Measurements from ENCODE around the gene SDCCAG8. TPM values are rescaled to one million over a fixed set of nuclear protein-coding genes. Genes with fewer than 3 reads are reported as not detected.

Gene SDCCAG8
- total RNA-seq, 1 donor from 2014 or later: 24.5 TPM

DNA sequence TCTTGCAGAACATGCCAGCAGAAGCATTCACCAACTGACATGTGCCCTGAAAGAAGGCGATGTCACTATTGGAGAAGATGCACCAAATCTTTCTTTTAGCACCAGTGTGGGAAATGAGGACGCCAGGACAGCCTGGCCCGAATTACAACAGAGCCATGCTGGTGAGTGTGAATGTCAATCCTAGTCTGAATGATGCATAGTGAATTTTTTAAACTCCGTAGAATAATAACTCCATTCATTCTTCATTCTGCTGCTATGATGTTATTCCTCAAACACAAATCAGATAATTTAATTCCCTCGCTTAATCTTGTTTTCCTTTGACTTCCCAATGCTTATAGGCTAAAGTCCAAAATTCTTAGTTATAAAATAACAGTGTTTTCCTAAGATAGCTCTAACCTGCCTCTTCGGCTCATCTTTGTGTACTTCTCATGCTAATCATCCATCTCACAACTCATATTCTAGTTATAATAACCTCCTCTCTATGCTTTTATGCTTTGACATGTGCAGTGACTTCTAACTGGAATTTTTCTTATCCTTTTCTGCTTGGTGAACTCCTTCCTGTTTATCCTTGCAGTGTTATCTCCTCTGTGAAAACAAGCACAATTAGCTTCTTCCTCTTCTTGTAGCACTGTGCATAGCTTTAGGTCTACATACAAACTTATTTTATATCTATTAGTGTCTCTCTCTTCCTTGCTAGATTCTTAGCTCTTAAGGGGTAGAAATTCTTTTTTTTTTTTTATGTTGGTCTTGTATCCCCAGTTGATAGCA lies 14.4 kb downstream of the SDCCAG8 start:
- Histone ChIP-seq H3K4me3 (ENCODE audit: insufficient read depth, low read depth, low read length) (no peak overlapping the region), H3K36me3 (ENCODE audit: insufficient read depth, low read length) (peaks cover 9% of the 10 kb centered on the region), H3K4me2 (ENCODE audit: low read length) (peak overlapping the region; percentile 58), H3K79me2 (ENCODE audit: insufficient read depth, low read length) (peaks cover 48% of the 10 kb centered on the region), H3K4me1 (ENCODE audit: insufficient read depth, low read length) (peaks cover 58% of the 10 kb centered on the region), H2AFZ (ENCODE audit: low read depth, low read length) (no peak overlapping the region), H3K27me3 (ENCODE audit: insufficient read depth, low read length) (no peaks in the 10 kb centered on the region), H3K9me3 (ENCODE audit: insufficient read depth, low read depth, low read length) (no peaks in the 10 kb centered on the region), H3K27ac (ENCODE audit: low read depth, low read length) (peak overlapping the region; percentile 91), H4K20me1 (ENCODE audit: insufficient read depth, low read length) (no peaks in the 10 kb centered on the region), H3K9ac (ENCODE audit: low read length) (peak overlapping the region; percentile 76)
- no peaks in the 10 kb centered on the region for H3K27me3 Mint-ChIP-seq (ENCODE audit: low read depth, unreplicated experiment)
- H3K4me1 Mint-ChIP-seq (ENCODE audit: low read depth, unreplicated experiment): peaks cover 47% of the 10 kb centered on the region
- TF ChIP-seq, protein P1, sequence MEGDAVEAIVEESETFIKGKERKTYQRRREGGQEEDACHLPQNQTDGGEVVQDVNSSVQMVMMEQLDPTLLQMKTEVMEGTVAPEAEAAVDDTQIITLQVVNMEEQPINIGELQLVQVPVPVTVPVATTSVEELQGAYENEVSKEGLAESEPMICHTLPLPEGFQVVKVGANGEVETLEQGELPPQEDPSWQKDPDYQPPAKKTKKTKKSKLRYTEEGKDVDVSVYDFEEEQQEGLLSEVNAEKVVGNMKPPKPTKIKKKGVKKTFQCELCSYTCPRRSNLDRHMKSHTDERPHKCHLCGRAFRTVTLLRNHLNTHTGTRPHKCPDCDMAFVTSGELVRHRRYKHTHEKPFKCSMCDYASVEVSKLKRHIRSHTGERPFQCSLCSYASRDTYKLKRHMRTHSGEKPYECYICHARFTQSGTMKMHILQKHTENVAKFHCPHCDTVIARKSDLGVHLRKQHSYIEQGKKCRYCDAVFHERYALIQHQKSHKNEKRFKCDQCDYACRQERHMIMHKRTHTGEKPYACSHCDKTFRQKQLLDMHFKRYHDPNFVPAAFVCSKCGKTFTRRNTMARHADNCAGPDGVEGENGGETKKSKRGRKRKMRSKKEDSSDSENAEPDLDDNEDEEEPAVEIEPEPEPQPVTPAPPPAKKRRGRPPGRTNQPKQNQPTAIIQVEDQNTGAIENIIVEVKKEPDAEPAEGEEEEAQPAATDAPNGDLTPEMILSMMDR (IDR thresholded peaks at IDR 0.05; ENCODE audit: insufficient read depth, low read depth, low read length): no peak
- no peak for TF ChIP-seq EZH2 (IDR thresholded peaks at IDR 0.05; ENCODE audit: insufficient read depth, low read length)
- no peak for DNase-seq (ENCODE audit: low read depth)
- no peaks in the 10 kb centered on the region for H3K9me3 Mint-ChIP-seq (ENCODE audit: unreplicated experiment)
- no peak overlapping the region for H3K4me3 Mint-ChIP-seq (ENCODE audit: unreplicated experiment)
- FAIRE-seq: no peak
- peaks cover 12% of the 10 kb centered on the region for H3K36me3 Mint-ChIP-seq (ENCODE audit: low read depth, unreplicated experiment)
- H3K27ac Mint-ChIP-seq (ENCODE audit: unreplicated experiment): peak overlapping the region; percentile 80

DNA sequence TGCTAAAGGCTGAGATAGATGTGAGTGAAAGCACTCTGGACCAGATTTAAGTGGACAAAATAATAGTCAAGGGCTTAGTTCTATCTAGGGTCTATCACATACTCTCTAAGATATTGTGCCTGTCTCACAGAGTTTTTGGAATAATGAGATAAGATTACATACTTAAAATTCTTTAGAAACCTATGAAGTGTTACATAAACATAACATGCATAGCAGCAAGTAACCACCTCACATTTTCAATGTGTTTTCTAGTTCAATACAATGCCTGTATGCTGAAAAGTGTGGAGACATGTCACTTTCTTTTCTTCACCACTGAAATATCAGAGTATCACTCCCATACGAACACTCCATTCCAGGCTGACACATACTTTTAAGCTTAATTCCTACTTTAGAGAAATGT lies 16.2 kb downstream of the SDCCAG8 start:
- peaks cover 10% of the 10 kb centered on the region for H3K36me3 Mint-ChIP-seq (ENCODE audit: low read depth, unreplicated experiment)
- no peaks in the 10 kb centered on the region for H4K20me1 ChIP-seq (ENCODE audit: insufficient read depth, low read length)
- H3K4me3 Mint-ChIP-seq (ENCODE audit: unreplicated experiment): no peak overlapping the region
- no peaks in the 10 kb centered on the region for H3K9me3 ChIP-seq (ENCODE audit: insufficient read depth, low read depth, low read length)
- H3K79me2 ChIP-seq (ENCODE audit: insufficient read depth, low read length): peaks cover 33% of the 10 kb centered on the region
- peak overlapping the region; percentile 60 for H3K27ac ChIP-seq (ENCODE audit: low read depth, low read length)
- H3K27ac Mint-ChIP-seq (ENCODE audit: unreplicated experiment): no peak overlapping the region
- H3K9ac ChIP-seq (ENCODE audit: low read length): peak overlapping the region; percentile 39
- no peaks in the 10 kb centered on the region for H3K27me3 Mint-ChIP-seq (ENCODE audit: low read depth, unreplicated experiment)
- H3K4me1 Mint-ChIP-seq (ENCODE audit: low read depth, unreplicated experiment): peaks cover 43% of the 10 kb centered on the region
- peaks cover 19% of the 10 kb centered on the region for H3K36me3 ChIP-seq (ENCODE audit: insufficient read depth, low read length)
- no peak overlapping the region for H2AFZ ChIP-seq (ENCODE audit: low read depth, low read length)
- peak; percentile 65 for DNase-seq (ENCODE audit: low read depth)
- no peaks in the 10 kb centered on the region for H3K27me3 ChIP-seq (ENCODE audit: insufficient read depth, low read length)
- peaks cover 54% of the 10 kb centered on the region for H3K4me1 ChIP-seq (ENCODE audit: insufficient read depth, low read length)
- H3K4me3 ChIP-seq (ENCODE audit: insufficient read depth, low read depth, low read length): no peak overlapping the region
- H3K9me3 Mint-ChIP-seq (ENCODE audit: unreplicated experiment): peaks cover 2% of the 10 kb centered on the region
- H3K4me2 ChIP-seq (ENCODE audit: low read length): peak overlapping the region; percentile 59
- no peak for FAIRE-seq
- TF ChIP-seq, protein P1 (IDR thresholded peaks at IDR 0.05; ENCODE audit: insufficient read depth, low read depth, low read length): no peak
- TF ChIP-seq EZH2 (IDR thresholded peaks at IDR 0.05; ENCODE audit: insufficient read depth, low read length): no peak

DNA sequence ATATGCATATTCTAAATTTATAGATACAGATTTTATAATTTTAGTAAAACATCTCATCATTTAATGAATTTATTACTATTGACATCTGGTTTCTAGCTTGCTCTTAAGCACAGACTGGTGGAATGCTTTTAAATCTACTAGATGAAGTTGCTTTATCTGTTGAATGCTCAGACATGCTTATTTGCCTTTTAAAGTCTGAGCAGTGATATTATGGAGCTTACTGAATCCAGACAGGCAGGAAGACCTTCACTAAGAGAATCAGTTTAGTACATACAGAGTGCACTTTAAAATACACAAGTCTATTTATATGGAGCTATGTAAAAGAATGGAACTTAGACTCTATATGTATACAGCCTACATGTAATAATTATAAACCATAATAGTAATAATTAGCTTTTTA lies 16.6 kb downstream of the SDCCAG8 start:
- Mint-ChIP-seq H3K9me3 (ENCODE audit: unreplicated experiment) (peaks cover 2% of the 10 kb centered on the region), H3K4me3 (ENCODE audit: unreplicated experiment) (no peak overlapping the region), H3K27ac (ENCODE audit: unreplicated experiment) (no peak overlapping the region), H3K36me3 (ENCODE audit: low read depth, unreplicated experiment) (peaks cover 14% of the 10 kb centered on the region), H3K4me1 (ENCODE audit: low read depth, unreplicated experiment) (peaks cover 43% of the 10 kb centered on the region), H3K27me3 (ENCODE audit: low read depth, unreplicated experiment) (no peaks in the 10 kb centered on the region)
- FAIRE-seq (no peak), DNase-seq (ENCODE audit: low read depth) (no peak)
- TF ChIP-seq, protein P1 (IDR thresholded peaks at IDR 0.05; ENCODE audit: insufficient read depth, low read depth, low read length): no peak
- TF ChIP-seq EZH2 (IDR thresholded peaks at IDR 0.05; ENCODE audit: insufficient read depth, low read length): no peak
- peaks cover 52% of the 10 kb centered on the region for H3K4me1 ChIP-seq (ENCODE audit: insufficient read depth, low read length)
- H3K27me3 ChIP-seq (ENCODE audit: insufficient read depth, low read length): no peaks in the 10 kb centered on the region
- H4K20me1 ChIP-seq (ENCODE audit: insufficient read depth, low read length): no peaks in the 10 kb centered on the region
- H3K27ac ChIP-seq (ENCODE audit: low read depth, low read length): peak overlapping the region; percentile 59
- H3K4me3 ChIP-seq (ENCODE audit: insufficient read depth, low read depth, low read length): peak overlapping the region; percentile 19
- no peaks in the 10 kb centered on the region for H3K9me3 ChIP-seq (ENCODE audit: insufficient read depth, low read depth, low read length)
- H3K9ac ChIP-seq (ENCODE audit: low read length): peak overlapping the region; percentile 39
- H3K4me2 ChIP-seq (ENCODE audit: low read length): peak overlapping the region; percentile 59
- peaks cover 33% of the 10 kb centered on the region for H3K79me2 ChIP-seq (ENCODE audit: insufficient read depth, low read length)
- no peak overlapping the region for H2AFZ ChIP-seq (ENCODE audit: low read depth, low read length)
- H3K36me3 ChIP-seq (ENCODE audit: insufficient read depth, low read length): peaks cover 22% of the 10 kb centered on the region

All from astrocyte (in vitro differentiated cells and primary cell).